ENCODE measurements around the gene ACER2. TPM values are rescaled to one million over a fixed set of nuclear protein-coding genes. Genes with fewer than 3 reads are reported as not detected.

The ACER2 gene
- total and polyA plus RNA-seq, 2 of the 4 experiments (the other 2 are of a cell fraction), result 0.84 to 1.6 TPM

GRCh38 chr9:19432473-19432872 lies 23.7 kb downstream of the ACER2 start:
- no peak overlapping the region for H2AFZ ChIP-seq (replicated peaks; ENCODE audit: low read length, poor library complexity)
- intact Hi-C loops (cut with micrococcal nuclease), result no loop called here
- no peaks in the 10 kb centered on the region for H3K27me3 ChIP-seq (ENCODE audit: control insufficient read depth, insufficient read depth, low read length)
- DNase-seq (no peak), ATAC-seq (ENCODE audit: low read depth) (no peak)
- H3K14ac ChIP-seq (replicated peaks; ENCODE audit: low read depth, low read length), result no peak overlapping the region
- in situ Hi-C loops (cut with MboI; ENCODE audit: low sequenced_read_pairs), result no loop called here
- no peak overlapping the region for H3K23ac ChIP-seq (ENCODE audit: low read depth, low read length)
- H2AK9ac ChIP-seq (replicated peaks; ENCODE audit: low read depth, low read length, poor library complexity), result no peak overlapping the region
- no peak overlapping the region for H2BK5ac ChIP-seq (ENCODE audit: low read depth, low read length, poor library complexity, severe bottlenecking)
- no peak overlapping the region for H2BK15ac ChIP-seq (ENCODE audit: low read depth, low read length)
- H2BK20ac ChIP-seq (ENCODE audit: low read depth, low read length), result no peak overlapping the region
- no peaks in the 10 kb centered on the region for H3K36me3 ChIP-seq (ENCODE audit: control insufficient read depth, insufficient read depth, low read length)
- no peaks in the 10 kb centered on the region for H4K20me1 ChIP-seq (ENCODE audit: insufficient read depth, low read length)
- no peak overlapping the region for H3K56ac ChIP-seq (ENCODE audit: extremely low read depth, insufficient read depth, low read length)
- TF ChIP-seq FOS (IDR thresholded peaks at IDR 0.05; ENCODE audit: low read depth, low read length) (no peak), SMC3 (IDR thresholded peaks at IDR 0.05; ENCODE audit: low read depth, low read length) (no peak), RFX5 (IDR thresholded peaks at IDR 0.05; ENCODE audit: low read depth, low read length) (no peak), USF2 (IDR thresholded peaks at IDR 0.05; ENCODE audit: low read depth, low read length) (no peak), MXI1 (IDR thresholded peaks at IDR 0.05; ENCODE audit: borderline replicate concordance, low read depth, low read length) (no peak), CEBPB (IDR thresholded peaks at IDR 0.05; ENCODE audit: low read depth, low read length) (no peak), MAFK (IDR thresholded peaks at IDR 0.05; ENCODE audit: low read depth, low read length) (no peak), RCOR1 (IDR thresholded peaks at IDR 0.05; ENCODE audit: insufficient replicate concordance, low read length) (no peak), NFE2L2 (IDR thresholded peaks at IDR 0.05; ENCODE audit: low read depth, low read length) (no peak), MAZ (IDR thresholded peaks at IDR 0.05; ENCODE audit: borderline replicate concordance, low read depth, low read length) (no peak), BHLHE40 (IDR thresholded peaks at IDR 0.05; ENCODE audit: low read depth, low read length) (no peak), RAD21 (IDR thresholded peaks at IDR 0.05; ENCODE audit: low read length) (no peak), POLR2A (IDR thresholded peaks at IDR 0.05; ENCODE audit: low read depth, low read length) (no peak), CHD1 (IDR thresholded peaks at IDR 0.05; ENCODE audit: low read depth, low read length) (no peak)
- TF ChIP-seq, protein P1, sequence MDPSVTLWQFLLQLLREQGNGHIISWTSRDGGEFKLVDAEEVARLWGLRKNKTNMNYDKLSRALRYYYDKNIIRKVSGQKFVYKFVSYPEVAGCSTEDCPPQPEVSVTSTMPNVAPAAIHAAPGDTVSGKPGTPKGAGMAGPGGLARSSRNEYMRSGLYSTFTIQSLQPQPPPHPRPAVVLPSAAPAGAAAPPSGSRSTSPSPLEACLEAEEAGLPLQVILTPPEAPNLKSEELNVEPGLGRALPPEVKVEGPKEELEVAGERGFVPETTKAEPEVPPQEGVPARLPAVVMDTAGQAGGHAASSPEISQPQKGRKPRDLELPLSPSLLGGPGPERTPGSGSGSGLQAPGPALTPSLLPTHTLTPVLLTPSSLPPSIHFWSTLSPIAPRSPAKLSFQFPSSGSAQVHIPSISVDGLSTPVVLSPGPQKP (IDR thresholded peaks at IDR 0.05; ENCODE audit: borderline replicate concordance, low read depth, low read length), result no peak
- TF ChIP-seq, protein P2, sequence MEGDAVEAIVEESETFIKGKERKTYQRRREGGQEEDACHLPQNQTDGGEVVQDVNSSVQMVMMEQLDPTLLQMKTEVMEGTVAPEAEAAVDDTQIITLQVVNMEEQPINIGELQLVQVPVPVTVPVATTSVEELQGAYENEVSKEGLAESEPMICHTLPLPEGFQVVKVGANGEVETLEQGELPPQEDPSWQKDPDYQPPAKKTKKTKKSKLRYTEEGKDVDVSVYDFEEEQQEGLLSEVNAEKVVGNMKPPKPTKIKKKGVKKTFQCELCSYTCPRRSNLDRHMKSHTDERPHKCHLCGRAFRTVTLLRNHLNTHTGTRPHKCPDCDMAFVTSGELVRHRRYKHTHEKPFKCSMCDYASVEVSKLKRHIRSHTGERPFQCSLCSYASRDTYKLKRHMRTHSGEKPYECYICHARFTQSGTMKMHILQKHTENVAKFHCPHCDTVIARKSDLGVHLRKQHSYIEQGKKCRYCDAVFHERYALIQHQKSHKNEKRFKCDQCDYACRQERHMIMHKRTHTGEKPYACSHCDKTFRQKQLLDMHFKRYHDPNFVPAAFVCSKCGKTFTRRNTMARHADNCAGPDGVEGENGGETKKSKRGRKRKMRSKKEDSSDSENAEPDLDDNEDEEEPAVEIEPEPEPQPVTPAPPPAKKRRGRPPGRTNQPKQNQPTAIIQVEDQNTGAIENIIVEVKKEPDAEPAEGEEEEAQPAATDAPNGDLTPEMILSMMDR (conservative IDR thresholded peaks at IDR 0.05; ENCODE audit: low read depth, low read length), result no peak
- no TSS peak for BruUV-seq (replicated peaks)
- dilution Hi-C loops (cut with HindIII; ENCODE audit: low sequenced_read_pairs, unreplicated experiment), result no loop called here
- H3K4me1 ChIP-seq (ENCODE audit: control insufficient read depth, insufficient read depth, low read length), result peaks cover 3% of the 10 kb centered on the region
- H3K27ac ChIP-seq (ENCODE audit: insufficient read depth, low read length), result no peak overlapping the region
- no peak overlapping the region for H3K4me2 ChIP-seq (ENCODE audit: low read depth, low read length)
- H3K4me3 ChIP-seq (ENCODE audit: insufficient read depth, low read depth, low read length), result no peak overlapping the region
- no peaks in the 10 kb centered on the region for H3K9me1 ChIP-seq (ENCODE audit: insufficient read depth, low read length)
- no peak overlapping the region for H3K9ac ChIP-seq (ENCODE audit: low read depth, low read length)
- H4K91ac ChIP-seq (ENCODE audit: insufficient read depth, low read depth, low read length), result no peak overlapping the region
- no peaks in the 10 kb centered on the region for H3K79me1 ChIP-seq (ENCODE audit: low read depth in 1 of 2, low read length in 2 of 2)
- H3K9me3 ChIP-seq (ENCODE audit: control insufficient read depth, insufficient read depth, low read length), result no peaks in the 10 kb centered on the region
- H3K4ac ChIP-seq (ENCODE audit: low read depth, low read length), result no peak overlapping the region
- POLR2A ChIA-PET (ENCODE audit: unreplicated experiment), result no interaction called here
- no peak overlapping the region for H3K18ac ChIP-seq (ENCODE audit: low read depth, low read length)
- no peak overlapping the region for H2AK5ac ChIP-seq (ENCODE audit: low read depth, low read length)
- no peak overlapping the region for H4K8ac ChIP-seq (ENCODE audit: low read depth in 2 of 2, low read length in 2 of 2)
- CTCF ChIA-PET, result no interaction called here
- H2BK120ac ChIP-seq (ENCODE audit: low read depth, low read length), result no peak overlapping the region
- H4K5ac ChIP-seq (ENCODE audit: low read depth, low read length), result no peak overlapping the region
